ENCODE results near the gene GJB5.
"Not testable (repeated sequence)": the region's sequence is repeated elsewhere in the genome, so short reads cannot be mapped to it uniquely, and the experiment has no call there.

Gene GJB5

DNA sequence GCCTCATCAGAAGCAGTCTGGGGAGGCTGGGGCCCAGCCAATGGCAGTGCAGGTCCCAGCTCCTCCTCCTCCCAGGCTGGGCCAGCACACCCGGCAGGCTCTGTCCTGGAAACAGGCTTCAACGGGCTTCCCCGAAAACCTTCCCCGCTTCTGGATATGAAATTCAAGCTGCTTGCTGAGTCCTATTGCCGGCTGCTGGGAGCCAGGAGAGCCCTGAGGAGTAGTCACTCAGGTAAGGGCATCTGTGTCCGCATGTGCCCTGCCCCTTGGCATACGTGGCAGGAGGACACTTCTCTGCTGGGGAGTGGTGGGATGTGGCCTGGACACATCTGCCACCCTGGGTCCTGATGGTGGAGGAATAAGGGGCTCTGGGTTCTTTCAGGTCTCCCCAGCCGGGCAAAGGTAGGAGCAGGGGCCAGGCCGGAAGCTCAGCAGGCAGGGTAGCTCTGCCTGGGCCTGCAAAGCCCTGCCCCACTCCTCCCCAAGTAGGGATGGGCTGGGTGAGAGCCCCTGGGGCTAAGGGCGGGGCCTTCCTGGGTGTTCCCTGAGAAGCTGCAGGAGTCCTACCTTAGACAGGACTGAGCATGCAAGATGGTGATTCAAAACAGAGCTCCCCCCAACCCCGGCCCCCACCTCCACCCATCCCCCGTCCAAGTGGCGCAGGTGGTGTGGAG is at the start of gene GJB5:
GJB5 (plus strand) TSS at position 84 of the 674 bp plus-strand sequence. CDS start 2,284 bp downstream, outside the sequence.
- no peak for DNase-seq

- no peak for DNase-seq
Observed at GRCh38 chr1:34705077-34705476, 49.8 kb upstream of the GJB5 start.

GRCh38 chr1:34708106-34708505 is 46.7 kb upstream of the GJB5 start:
- no peak for DNase-seq

GRCh38 chr1:34709547-34709946 is 45.3 kb upstream of the GJB5 start:
- DNase-seq: no peak

DNA sequence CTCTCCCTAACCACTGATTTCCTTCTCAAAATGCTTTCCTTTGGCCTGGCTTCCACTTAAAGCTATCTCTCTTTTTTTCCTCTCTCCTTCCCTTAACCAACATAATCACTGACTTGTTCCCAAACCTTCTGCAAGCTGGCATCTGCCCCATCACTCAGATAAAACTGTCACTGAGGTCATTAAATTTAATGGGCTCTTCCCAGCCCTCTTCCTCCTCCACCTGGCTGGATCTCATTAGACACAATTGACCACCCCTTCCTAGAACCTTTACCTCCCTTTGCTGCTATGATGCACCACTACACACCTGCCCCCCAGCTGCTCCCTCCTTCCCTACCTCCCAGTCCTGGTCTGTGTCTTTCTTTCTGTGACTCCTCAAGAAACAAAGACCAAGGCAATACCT is 44.0 kb upstream of the GJB5 start:
- DNase-seq: no peak

DNA sequence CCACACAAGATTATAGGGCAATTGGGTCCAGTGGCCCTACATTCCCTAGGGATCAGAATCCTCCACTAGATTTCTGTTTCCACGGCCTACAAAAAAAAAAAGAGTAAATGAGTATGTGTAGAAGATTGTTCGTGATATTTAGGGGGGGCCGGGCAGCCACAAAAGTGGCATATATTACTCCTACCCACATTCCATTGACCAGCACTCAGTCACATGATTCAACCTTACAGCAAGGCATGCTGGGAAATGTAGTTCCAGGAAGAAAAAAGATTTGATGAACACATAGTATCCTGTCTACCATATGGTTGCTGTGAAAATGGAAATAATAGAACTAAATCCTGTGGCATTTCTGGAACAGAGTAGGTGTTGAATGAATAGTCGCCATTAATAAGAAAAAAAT is 43.4 kb upstream of the GJB5 start:
- DNase-seq: no peak

DNA sequence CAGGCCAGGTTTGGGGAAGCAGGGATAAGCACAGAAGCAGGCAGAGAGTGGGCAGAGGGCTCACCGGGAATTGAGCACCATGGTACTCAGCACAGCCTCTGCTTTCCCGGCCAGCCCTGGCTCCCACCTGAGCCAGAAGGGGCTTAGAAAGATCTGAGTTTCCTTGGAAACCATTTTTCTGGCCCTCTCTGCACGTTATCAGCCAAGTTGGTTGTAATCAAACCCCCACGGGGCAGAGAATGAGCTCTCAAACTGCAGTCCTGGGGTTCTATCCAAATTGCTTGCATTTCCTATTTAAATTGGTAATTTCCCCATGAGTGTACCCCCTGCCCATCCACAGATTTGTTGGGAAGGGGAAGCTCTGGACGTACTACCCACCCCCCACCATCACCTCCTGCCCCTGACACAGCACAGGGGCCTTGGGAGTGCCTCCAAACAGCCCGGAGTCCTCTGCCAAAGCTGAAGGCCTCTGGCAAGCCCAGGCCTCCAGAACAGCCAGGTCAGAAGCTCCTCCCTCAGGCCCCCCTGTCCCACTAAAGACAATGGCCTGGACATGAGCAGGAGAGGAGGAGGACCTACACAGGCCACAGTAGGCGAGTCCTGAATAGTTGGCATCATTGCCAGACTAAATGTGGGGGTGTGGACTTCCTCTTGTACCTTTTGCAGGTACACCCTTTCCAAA is 42.7 kb upstream of the GJB5 start:
- no peak for DNase-seq

DNA sequence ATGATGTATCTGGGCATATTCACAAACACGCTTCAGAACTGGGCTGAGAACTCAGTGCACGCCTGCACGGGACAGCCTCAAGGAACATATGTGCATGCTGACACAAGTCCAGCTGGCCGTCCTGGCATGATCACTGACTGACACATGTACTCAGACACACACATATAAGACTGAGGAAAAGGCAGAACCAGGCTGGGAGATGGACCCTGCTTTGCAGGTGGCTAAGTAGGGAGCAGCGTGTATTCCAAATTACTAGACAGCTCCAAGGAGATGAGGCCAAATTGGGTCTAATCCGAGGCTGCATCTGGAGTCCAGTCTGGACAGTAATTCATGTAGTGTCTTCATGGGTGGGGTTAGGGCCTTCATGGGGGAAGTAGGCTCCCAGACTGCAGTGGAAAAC is 41.4 kb upstream of the GJB5 start:
- DNase-seq: no peak

DNA sequence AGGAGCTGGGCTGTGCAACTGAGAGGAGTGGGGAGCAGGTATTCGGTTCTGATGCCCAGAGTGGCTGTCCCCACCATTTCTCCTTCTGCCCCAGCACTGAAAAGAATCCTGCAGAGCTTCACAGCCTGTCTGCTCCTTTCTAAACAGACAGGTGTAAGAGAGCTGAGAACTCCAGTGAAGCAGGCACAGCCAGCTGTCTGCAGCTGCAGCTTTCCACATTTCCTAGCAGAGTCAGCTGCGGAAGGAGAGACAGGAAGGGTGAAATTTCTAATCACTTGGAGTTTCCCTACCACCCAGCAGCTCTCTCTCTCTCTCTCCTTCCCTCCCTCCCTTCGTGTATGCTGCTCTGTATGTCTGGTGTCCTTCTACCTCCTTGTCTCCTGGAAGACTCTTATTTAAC is 40.5 kb upstream of the GJB5 start:
- DNase-seq: no peak

DNA sequence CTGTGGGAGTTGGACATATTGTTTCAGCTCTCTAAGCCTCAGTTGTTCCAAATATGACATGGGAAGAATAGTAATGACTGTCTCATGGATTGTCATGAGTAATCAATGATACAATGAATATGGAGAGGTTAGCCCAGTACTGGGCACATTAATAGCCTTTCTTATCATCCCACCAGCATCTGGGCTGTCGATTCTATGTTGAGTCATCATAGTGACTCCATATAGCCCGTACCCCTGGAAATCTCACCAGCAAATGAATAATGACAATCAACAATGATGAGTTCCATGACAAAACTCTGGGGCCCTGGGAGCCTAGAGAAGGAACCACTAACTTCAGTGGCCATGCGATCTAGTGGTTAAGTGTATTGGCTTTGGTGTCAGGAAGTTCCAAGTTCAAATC is 39.7 kb upstream of the GJB5 start:
- DNase-seq: no peak

DNA sequence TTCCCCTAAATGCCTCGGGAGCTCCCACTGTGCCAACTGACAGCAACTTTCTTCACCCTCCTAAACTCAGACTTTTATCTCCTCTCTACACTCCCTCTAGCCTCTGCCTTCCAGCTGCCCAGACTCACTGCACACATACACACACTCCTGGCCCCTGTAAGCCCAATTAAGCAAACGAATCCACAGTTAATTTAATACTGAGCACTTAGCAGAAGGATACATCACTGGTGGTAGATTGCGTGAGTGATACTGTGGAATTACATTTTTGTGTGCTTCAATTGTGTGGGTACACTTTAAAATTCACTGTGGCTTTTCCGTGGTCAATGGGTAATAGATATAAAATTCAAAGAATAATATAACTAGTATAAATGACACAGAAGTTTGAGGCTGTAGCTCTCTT is 33.6 kb upstream of the GJB5 start:
- DNase-seq: no peak

DNA sequence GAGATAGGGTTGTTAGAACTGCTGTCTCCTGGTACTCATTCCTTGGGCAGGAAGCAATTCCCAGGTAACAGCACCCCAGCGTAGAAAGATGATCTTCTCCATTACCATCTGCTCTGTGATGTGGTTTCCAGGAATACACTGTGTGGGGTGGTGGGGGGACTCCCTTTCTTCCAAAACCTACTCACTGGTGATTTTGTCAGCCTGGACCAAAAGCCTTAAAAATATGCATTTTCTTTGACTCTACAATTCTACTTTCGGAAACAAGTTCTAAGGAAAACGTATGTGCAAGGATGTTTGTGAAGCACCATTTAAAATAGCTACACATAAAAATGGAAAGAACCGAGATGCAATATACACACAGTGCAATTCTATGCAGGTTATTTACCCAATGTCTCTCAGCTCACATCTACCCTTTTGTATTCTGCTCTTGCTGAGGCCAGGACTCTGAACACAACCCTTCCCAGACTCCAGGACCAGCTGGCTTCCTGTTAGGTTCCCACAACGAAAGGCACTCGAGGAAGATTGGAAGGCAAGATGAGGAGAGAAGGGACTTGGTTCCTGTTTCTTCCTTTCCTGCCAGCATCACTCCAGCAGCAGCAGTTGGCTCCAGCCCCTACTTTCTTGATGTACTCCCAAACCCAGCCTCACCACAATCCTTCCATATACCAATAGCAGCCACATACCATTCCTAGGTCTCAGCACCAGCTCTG is 33.0 kb upstream of the GJB5 start:
- DNase-seq: no peak

DNA sequence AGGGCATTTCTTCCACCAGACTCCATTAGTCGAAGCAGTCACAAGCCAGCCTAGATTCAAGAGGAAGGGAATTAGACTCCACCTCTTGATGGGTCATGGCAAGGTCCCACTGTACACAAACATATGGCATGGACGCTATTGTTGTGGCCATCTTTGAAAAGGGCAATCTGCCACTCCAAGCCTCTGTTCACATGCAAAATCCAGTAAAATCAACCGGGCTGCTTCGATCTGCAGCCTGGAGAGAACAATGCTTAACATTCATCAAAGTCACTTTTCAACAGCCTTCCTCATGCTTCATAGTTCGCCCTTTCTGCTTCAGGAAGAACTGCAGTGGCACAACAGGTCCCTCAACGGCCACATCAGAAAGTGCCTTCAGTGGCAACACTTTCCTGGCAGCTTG is 28.0 kb upstream of the GJB5 start:
- no peak for DNase-seq

- no peak for DNase-seq
Observed at GRCh38 chr1:34730485-34730884, 24.4 kb upstream of the GJB5 start.

DNA sequence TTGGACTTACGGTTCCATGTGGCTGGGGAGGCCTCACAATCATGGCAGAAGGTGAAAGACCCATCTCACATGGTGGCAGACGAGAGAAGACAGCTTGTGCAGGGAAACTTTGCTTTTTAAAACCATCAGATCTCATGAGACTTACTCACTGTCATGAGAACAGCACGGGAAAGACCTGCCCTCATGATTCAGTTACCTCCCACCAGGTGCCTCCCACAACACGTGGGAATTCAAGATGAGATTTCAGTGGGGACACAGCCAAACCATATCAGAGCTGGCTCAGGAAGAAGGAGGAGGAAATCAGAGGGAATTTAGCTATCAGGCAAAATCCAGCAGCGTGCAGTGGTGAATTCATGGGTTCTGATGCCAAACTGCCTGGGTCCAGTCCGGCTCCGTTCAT is 22.0 kb upstream of the GJB5 start:
- not testable (repeated sequence) for DNase-seq

DNA sequence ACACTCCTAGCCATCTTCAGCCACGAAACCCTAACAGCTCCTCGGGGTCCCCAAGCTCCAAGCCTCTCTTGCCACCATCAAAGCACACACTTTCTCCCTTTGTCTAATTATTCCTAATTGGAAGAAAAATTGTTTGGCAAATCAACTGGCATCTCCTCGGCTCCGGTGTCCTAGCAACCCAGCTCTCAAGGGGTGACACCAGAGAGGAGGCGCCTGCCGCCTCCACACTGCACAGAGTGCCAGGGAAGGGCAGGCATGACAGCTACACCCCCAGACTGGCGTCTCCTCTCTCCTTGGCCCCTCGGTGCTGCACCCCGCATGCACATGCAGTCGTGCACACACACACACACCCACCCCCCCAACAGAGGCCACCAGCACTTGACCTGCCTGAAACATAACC is 18.2 kb upstream of the GJB5 start:
- no peak for DNase-seq

- DNase-seq: not testable (repeated sequence)
Observed at GRCh38 chr1:34737236-34737635, 17.6 kb upstream of the GJB5 start.

GRCh38 chr1:34739613-34740012 is 15.2 kb upstream of the GJB5 start:
- DNase-seq: no peak

- DNase-seq: no peak
Observed at GRCh38 chr1:34740161-34740868, 14.5 kb upstream of the GJB5 start.

DNA sequence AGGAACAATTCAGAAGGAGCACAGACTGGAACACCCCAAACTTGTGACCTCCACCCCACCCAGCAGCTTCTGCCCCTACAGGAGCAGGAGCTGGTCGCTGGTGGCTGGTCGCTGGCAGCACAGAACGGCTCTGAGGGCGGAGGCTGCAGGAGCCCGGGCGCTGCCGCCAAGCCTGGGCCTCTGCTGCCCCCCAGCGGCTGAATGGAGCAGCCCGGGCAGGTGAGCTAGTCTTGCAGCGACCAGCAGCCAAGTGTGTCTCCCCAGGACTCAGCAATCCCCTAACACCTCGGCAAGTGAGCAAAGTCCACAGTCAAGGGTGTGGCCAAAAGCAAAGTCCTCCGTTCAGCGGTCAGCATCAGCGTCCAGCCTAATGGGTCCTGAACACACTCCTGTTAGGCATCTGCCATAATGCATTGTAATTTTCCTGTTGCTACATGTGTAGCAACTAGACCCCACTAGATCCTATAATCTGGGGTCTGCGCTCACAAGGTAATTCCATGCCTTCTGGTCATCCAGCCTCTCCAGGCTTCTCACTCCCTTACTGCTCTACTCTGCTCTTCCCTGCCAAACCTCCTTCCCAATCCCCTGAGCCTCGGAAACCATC is 12.1 kb upstream of the GJB5 start:
- DNase-seq: peak; percentile 73

DNA sequence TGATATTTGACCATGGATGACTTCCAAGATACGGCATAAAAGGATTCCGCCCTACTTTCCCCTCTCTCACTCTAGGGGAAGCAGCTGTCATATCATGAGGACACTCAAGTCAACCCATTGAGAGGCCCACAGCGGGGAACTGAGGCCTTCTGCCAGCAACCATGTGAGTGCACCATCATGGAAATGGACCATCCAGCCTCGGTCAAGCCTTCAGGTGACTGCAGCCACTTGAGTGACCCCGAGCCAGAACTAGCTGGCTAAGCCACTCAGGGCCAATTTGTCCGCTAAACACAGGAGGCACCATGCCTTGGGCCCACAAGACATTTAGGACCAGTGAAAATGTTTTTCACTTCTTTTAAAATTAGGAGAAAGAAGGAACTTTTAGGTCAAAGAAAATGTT is 11.1 kb upstream of the GJB5 start:
- DNase-seq: no peak

- no peak for DNase-seq
Observed at GRCh38 chr1:34744851-34745250, 10.0 kb upstream of the GJB5 start.

- DNase-seq: no peak
Observed at GRCh38 chr1:34745666-34746065, 9.2 kb upstream of the GJB5 start.
